ENCODE measurements around the gene TCP11L2. TPM values are rescaled to one million over a fixed set of nuclear protein-coding genes. Genes with fewer than 3 reads are reported as not detected.

The TCP11L2 gene
- total and polyA plus RNA-seq, 8 donors = 3.5 to 24.4 (median 11.0) TPM

DNA sequence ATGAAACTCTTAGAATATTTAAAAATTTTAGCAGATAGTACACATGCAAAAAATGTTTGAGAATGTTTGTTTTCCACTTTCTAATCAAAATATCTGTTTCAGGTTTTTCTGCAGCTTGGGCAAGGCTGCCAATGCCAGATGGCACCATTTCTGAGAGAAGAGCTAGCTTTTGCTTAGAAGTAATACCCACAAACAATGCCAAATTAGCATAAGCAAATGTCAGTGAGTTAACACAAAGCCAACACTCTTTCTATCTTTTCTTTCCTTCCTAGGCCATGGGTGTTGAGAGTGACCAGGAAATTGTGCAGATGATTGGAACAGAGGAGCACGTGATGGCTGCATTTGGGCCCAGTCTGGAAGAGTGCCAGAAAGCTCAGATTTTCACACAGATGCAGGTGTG is 90.2 kb downstream of the TCP11L2 start:
- DNase-seq (no peak), FAIRE-seq (no peak), ATAC-seq (no peak)
- intact Hi-C loops (cut with DNase I) = no loop called here
- Histone ChIP-seq H3K27me3 (no peaks in the 10 kb centered on the region), H3K9me3 (no peaks in the 10 kb centered on the region), H3K27ac (no peak overlapping the region), H3K4me1 (no peaks in the 10 kb centered on the region), H3K36me3 (peaks cover 0 to 17% (median 0%) of the 10 kb centered on the region in 3 donors), H3K4me3 (no peak overlapping the region)
- TF ChIP-seq CTCF (IDR thresholded peaks at IDR 0.05) = no peak
- 86 to 91% methylated on average over 1 of the region's 1 CpG for WGBS, 2 donors

Other genes with a start within 250 kb of the TCP11L2 start
- 1 to 10 TPM; 2.5 to 6.5 (median 2.6) TPM for gene NUAK1, start 163.8 kb upstream of the TCP11L2 start, total RNA-seq
- gene NUAK1, start 163.8 kb upstream of the TCP11L2 start, polyA plus RNA-seq = 1 to 10 TPM; 1.6 to 2.9 TPM
- 10 to 100 TPM; 19.8 to 45.3 (median 28.4) TPM for gene CKAP4, start 54.7 kb upstream of the TCP11L2 start, total RNA-seq
- 10 to 100 TPM in 1 of 2 donors, 1 to 10 TPM in 1; 5.6 to 14.3 TPM for gene CKAP4, start 54.7 kb upstream of the TCP11L2 start, polyA plus RNA-seq
- gene POLR3B, start 55.0 kb downstream of the TCP11L2 start, total RNA-seq = 1 to 10 TPM; 4.0 to 7.9 (median 5.9) TPM
- 1 to 10 TPM; 1.9 to 3.1 TPM for gene POLR3B, start 55.0 kb downstream of the TCP11L2 start, polyA plus RNA-seq